ENCODE measurements around the gene ZBTB48.
A peak's percentile ranks its signal among the peaks of the same experiment; 100 is the strongest.

ZBTB48 gene

DNA sequence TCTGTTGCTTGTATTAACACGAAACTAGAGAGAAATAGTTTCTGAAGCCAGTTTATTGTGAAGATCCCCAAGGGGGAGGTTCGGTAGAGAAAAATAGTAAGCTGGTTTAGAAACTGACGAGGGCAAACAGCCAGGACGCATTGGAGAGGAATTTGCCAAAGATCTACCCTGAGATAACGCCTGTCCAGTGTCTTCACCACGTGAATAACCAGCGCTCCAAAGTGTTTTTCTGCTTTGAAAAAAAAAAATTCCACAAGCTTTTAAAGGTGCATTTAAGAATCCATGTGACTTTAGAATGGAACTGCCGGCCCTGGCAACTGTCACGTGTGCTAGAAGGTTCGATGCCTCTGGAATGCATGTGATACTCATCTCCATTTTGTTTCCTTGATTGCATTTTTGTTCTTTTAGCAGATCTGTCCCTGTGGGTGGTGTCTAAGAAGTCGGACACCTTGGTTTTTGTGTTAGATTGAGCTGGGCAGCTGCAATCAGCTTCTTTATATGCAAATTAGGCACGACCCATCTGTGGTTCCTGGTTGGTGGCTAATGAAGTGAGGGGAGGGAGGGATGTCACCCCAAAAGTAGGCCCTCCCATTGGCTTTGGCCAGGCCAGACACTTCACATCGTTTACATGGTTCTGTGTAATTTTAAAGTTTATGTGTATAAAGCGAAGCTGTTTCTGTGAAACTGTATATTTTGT lies 43.6 kb downstream of the ZBTB48 start:
- DNase-seq (ENCODE audit: low read depth) = no peak
- no peak overlapping the region for H3K4me3 ChIP-seq (ENCODE audit: low read length)
- TF ChIP-seq, protein P1, sequence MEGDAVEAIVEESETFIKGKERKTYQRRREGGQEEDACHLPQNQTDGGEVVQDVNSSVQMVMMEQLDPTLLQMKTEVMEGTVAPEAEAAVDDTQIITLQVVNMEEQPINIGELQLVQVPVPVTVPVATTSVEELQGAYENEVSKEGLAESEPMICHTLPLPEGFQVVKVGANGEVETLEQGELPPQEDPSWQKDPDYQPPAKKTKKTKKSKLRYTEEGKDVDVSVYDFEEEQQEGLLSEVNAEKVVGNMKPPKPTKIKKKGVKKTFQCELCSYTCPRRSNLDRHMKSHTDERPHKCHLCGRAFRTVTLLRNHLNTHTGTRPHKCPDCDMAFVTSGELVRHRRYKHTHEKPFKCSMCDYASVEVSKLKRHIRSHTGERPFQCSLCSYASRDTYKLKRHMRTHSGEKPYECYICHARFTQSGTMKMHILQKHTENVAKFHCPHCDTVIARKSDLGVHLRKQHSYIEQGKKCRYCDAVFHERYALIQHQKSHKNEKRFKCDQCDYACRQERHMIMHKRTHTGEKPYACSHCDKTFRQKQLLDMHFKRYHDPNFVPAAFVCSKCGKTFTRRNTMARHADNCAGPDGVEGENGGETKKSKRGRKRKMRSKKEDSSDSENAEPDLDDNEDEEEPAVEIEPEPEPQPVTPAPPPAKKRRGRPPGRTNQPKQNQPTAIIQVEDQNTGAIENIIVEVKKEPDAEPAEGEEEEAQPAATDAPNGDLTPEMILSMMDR (IDR thresholded peaks at IDR 0.05; ENCODE audit: insufficient read depth, low read depth, low read length, missing control alignments) = no peak

DNA sequence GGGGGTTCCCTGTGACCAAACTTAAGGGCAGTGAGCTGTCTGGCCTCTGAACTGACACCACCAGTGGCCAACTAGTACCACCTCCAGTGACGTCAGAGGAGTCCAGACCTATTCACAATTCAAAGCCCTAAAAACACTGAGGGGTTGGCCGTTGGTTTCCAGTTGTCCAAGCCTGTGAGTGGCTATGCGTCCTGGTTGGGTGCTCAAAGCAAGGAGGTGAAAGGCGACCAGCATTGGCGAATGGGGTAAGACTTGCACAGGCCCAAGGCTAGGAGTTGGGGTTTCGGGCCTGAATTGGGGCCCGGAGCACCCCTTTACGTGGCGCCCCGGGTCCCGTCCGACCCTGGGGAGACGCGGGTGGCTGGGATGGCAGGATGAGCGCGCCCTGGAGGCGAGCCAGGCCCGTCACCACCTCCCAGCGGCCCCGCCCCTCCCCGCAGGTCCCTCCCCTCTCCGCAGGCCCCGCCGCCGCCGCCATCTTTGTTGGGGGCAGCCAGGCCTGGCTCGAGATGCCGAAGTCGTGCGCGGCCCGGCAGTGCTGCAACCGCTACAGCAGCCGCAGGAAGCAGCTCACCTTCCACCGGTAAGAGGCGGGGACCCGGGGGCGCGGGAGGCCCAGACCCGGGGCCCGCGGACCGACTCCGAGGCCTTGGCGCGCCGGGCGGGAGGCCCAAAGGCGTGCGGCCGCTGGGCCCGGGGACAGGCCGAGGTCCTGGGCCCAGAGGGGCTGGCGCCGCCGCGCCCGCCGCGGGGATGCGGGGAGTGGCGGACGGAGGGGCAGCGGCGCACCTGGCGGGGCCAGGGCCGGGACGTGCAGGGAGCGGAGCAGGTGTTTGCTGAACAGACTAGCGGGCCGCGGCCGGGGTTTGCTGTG lies 45.2 kb downstream of the ZBTB48 start, which contains the start of gene THAP3:
THAP3 (plus strand) TSS at position 159 of the 874 bp plus-strand sequence; CDS start at position 510, 351 bp downstream.
- TF ChIP-seq, protein P1 (IDR thresholded peaks at IDR 0.05; ENCODE audit: insufficient read depth, low read depth, low read length, missing control alignments) = no peak
- peak; percentile 89 for DNase-seq (ENCODE audit: low read depth)
- peak within 1 kb of the TSS; percentile 67 for H3K4me3 ChIP-seq (ENCODE audit: low read length)

DNA sequence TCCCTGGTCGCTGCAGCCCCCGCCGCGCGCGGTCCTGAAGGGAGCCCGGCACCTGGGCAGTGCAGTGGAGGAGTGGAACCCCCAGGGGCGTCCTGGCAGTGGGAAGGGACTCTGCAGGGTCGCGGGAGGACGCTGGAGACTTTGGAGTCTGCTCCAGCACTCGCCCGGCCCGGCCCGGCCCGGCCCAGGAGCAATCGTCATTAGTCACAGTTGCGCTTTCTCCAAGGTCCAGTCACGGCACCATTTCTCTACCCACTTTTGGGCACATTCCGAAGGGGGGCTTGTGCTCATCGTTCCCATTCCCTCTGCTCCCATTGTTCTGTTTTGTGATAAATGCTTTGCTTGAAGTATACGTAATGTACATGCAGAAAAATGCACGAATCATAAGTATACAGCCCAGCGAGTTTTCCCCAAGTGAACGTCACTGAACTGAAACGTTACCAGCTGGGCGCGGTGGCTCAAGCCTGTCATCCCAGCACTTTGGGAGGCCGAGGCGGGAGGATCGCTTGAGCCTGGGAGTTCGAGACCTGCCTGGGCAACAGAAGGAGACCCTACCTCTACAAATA lies 45.9 kb downstream of the ZBTB48 start:
- TF ChIP-seq, protein P1 (IDR thresholded peaks at IDR 0.05; ENCODE audit: insufficient read depth, low read depth, low read length, missing control alignments) = no peak
- DNase-seq (ENCODE audit: low read depth) = peak; percentile 66
- peak overlapping the region; percentile 67 for H3K4me3 ChIP-seq (ENCODE audit: low read length)

DNA sequence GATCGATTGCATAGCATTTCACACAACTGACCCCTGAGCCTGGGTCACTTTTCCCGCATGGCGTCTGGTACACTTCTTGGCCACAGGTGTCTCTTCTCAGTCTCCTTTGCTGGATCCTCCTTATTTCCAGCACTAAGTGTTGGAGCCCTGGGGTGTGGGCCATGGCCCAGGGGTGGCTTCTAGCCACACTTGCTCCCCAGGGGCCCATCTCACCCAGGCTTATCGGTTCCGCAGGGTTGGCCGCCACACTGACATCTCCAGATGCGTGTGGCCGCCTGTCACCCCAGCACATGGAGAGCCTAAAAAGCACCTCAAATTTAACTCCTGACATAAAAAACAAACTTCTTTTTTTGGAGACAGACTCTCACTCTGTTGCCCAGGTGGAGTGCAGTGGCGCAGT lies 47.2 kb downstream of the ZBTB48 start:
- no peak overlapping the region for H3K4me3 ChIP-seq (ENCODE audit: low read length)
- TF ChIP-seq, protein P1 (IDR thresholded peaks at IDR 0.05; ENCODE audit: insufficient read depth, low read depth, low read length, missing control alignments) = no peak
- DNase-seq (ENCODE audit: low read depth) = no peak

DNA sequence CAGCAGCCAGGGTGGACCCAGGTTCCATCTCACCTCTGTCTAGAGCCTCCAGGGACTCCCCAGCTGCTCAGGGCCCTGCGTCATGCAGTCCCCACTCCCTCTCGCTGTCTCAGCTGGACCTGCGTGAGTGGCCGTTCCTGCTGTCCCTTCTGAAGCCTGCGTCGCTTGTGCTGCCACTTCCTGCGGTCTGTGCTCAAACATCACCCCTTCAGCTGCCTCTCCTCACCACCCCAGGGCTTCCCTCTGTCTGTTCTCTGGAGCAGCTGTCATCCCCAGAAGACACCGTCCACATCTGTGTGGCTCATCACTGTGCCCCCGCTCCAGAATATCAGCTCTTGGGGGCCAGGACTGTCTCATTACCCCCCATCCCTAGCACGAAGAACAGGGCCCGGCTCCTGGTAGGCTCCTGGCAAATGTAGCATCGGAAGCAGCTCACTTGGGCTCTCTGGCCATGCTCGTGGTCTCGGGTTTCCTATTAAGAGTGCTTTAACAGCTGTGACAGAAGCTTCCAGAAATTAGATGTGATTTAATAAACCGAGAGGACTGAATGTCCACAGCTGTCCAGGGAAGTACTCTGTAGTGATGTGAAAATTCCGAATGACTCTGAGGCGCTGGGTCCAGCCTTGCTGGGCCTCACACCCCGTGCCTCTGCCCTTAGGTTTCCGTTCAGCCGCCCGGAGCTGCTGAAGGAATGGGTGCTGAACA lies 48.2 kb downstream of the ZBTB48 start:
- TF ChIP-seq, protein P1 (IDR thresholded peaks at IDR 0.05; ENCODE audit: insufficient read depth, low read depth, low read length, missing control alignments) = no peak
- no peak for DNase-seq (ENCODE audit: low read depth)
- H3K4me3 ChIP-seq (ENCODE audit: low read length) = no peak overlapping the region

DNA sequence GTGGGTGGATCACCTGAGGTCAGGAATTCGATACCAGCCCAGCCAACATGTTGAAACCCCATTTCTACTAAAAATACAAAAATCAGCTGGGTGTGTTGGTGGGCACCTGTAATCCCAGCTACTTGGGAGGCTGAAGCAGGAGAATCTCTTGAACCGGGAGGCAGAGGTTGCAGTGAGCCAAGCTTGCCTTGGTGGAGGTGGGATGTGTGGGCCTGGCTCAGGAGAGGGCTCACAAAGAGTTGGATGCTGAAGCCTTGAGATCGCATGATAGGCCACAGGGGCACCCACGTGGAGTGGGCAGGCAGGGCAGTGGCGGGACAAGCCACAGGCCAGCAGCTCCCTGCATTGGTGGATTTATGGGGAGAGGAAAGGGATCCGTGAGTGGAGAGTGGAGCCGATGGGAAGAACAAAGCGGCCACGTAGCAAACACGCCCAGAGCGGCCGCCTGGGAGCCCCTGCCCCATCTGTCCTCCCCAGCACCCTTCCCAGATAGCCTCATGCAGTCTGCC lies 49.2 kb downstream of the ZBTB48 start:
- H3K4me3 ChIP-seq (ENCODE audit: low read length) = no peak overlapping the region
- no peak for DNase-seq (ENCODE audit: low read depth)
- TF ChIP-seq, protein P1 (IDR thresholded peaks at IDR 0.05; ENCODE audit: insufficient read depth, low read depth, low read length, missing control alignments) = no peak

Measured in epithelial cell of esophagus (primary cell).